SH-SY5Y (cell line): ENCODE results near the gene UBE2E3.

Experiments
- GATA2 ChIP-seq: IDR thresholded peaks from 2 replicates; pipeline ENCODE4 v1.6.1; 2011; ENCODE audit warnings: mild to moderate bottlenecking, low read depth, low read length
- GATA3 ChIP-seq: IDR thresholded peaks from 2 replicates; pipeline ENCODE4 v1.6.1; 2011; ENCODE audit warnings: low read depth, mild to moderate bottlenecking, low read length, moderate library complexity

GRCh38 chr2:180934911-180935310 is 45.5 kb upstream of the UBE2E3 start:
- TF ChIP-seq GATA2 (no peak), GATA3 (no peak)
